ENCODE results near the gene TBC1D22A.

DNA sequence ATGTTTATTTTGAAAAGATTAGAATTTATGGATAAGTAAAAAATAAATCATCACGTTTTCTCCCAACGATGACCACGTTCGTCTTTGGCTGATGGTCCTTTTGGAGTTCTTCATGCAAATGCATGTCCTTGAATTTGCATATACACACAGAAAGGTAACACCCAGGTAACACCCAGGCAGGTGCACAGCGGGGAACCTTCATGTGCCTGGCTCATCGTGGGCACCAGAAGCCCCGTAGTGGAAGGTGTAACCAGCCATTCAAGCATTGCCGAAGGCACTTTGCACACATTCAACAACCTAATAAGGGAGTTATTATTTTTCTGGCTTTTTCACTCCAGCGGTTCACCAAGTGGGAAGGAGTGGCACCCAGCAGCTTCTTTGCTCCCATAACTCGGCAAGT, 404.6 kb downstream of the TBC1D22A start:
- TF ChIP-seq, protein P1, sequence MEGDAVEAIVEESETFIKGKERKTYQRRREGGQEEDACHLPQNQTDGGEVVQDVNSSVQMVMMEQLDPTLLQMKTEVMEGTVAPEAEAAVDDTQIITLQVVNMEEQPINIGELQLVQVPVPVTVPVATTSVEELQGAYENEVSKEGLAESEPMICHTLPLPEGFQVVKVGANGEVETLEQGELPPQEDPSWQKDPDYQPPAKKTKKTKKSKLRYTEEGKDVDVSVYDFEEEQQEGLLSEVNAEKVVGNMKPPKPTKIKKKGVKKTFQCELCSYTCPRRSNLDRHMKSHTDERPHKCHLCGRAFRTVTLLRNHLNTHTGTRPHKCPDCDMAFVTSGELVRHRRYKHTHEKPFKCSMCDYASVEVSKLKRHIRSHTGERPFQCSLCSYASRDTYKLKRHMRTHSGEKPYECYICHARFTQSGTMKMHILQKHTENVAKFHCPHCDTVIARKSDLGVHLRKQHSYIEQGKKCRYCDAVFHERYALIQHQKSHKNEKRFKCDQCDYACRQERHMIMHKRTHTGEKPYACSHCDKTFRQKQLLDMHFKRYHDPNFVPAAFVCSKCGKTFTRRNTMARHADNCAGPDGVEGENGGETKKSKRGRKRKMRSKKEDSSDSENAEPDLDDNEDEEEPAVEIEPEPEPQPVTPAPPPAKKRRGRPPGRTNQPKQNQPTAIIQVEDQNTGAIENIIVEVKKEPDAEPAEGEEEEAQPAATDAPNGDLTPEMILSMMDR (conservative IDR thresholded peaks at IDR 0.05; ENCODE audit: low read depth in 2 of 2): no peak
- TF ChIP-seq, protein P2, sequence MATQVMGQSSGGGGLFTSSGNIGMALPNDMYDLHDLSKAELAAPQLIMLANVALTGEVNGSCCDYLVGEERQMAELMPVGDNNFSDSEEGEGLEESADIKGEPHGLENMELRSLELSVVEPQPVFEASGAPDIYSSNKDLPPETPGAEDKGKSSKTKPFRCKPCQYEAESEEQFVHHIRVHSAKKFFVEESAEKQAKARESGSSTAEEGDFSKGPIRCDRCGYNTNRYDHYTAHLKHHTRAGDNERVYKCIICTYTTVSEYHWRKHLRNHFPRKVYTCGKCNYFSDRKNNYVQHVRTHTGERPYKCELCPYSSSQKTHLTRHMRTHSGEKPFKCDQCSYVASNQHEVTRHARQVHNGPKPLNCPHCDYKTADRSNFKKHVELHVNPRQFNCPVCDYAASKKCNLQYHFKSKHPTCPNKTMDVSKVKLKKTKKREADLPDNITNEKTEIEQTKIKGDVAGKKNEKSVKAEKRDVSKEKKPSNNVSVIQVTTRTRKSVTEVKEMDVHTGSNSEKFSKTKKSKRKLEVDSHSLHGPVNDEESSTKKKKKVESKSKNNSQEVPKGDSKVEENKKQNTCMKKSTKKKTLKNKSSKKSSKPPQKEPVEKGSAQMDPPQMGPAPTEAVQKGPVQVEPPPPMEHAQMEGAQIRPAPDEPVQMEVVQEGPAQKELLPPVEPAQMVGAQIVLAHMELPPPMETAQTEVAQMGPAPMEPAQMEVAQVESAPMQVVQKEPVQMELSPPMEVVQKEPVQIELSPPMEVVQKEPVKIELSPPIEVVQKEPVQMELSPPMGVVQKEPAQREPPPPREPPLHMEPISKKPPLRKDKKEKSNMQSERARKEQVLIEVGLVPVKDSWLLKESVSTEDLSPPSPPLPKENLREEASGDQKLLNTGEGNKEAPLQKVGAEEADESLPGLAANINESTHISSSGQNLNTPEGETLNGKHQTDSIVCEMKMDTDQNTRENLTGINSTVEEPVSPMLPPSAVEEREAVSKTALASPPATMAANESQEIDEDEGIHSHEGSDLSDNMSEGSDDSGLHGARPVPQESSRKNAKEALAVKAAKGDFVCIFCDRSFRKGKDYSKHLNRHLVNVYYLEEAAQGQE (IDR thresholded peaks at IDR 0.05; ENCODE audit: unreplicated experiment): no peak
- no peak for TF ChIP-seq EZH2phosphoT487 (IDR thresholded peaks at IDR 0.05; ENCODE audit: unreplicated experiment)
